K562 (cell line): Measurements from ENCODE around the gene SYNE1. TPM values are rescaled to one million over a fixed set of nuclear protein-coding genes. Genes with fewer than 3 reads are reported as not detected.

Experiments used
- ATAC-seq: fragments of 200-7000 bp; cut with Tn5 transposase; 3 replicates; pipeline ENCODE4 v1.9.1; 2020; ENCODE audit warnings: moderate library complexity
- BruUV-seq: library from RNA; stranded (reverse); fragments of 400-500 nt; replicated peaks from 2 replicates; lab custom pipeline; 2021; lab: Mats Ljungman, UMichigan
- CTCF ChIA-PET: fragments of 300-600 bp; formaldehyde crosslinking; extraction: SDS; loops from one replicate; lab custom pipeline; 2021; ENCODE audit warnings: low intra/inter-chr PET ratio; lab: Yijun Ruan, JAX
- POLR2A ChIA-PET: fragments of 300-600, 350-650 bp; sonication (Branson Sonifier 250); formaldehyde crosslinking; extraction: SDS; loops from one replicate; lab custom pipeline; 2021; ENCODE audit warnings: antibody characterized with exemption, inconsistent platforms; lab: Yijun Ruan, JAX
- DNase-seq, 4 experiments: peaks; one replicate each; pipeline versions ENCODE4 v3.0.0 to v3.0.0-alpha.2; 2011 to 2018; ENCODE audit warnings: low spot score in 3 of 4, mixed read lengths in 3 of 4; ENCODE audit errors: extremely low read depth in 1 of 4
- FAIRE-seq: peaks from 2 replicates; lab custom pipeline; 2011; peaks lifted over from hg19 to GRCh38; lab: Jason Lieb, UNC
- H2AFZ ChIP-seq: 2 replicates; pipeline ENCODE4 v1.6.0; 2011; ENCODE audit warnings: low read depth, low read length, control low read depth, inconsistent platforms
- H3K27ac ChIP-seq: fragments of 200-600 bp; 3 replicates; pipeline ENCODE4 v1.8.0; 2011; ENCODE audit warnings: low read depth, mild to moderate bottlenecking, control low read depth, inconsistent platforms, low read length, moderate library complexity, mixed read lengths; ENCODE audit errors: extremely low read depth
- H3K27me3 ChIP-seq, 2 experiments: fragments of 300-600 bp in 1 of 2; 2 replicates in 1 of 2; 3 replicates in 1 of 2; pipeline versions ENCODE4 v1.6.0 to v1.8.0; 2011; ENCODE audit warnings: inconsistent platforms in 2 of 2, low read length in 2 of 2, mild to moderate bottlenecking in 1 of 2, mixed read lengths in 1 of 2, moderate library complexity in 1 of 2; ENCODE audit not compliant: control insufficient read depth in 2 of 2, insufficient read depth in 2 of 2
- H3K36me3 ChIP-seq: fragments of 300-600 bp; 3 replicates; pipeline ENCODE4 v1.8.0; 2011; ENCODE audit warnings: mild to moderate bottlenecking, low read length, inconsistent platforms; ENCODE audit not compliant: control insufficient read depth, insufficient read depth
- H3K4me1 ChIP-seq, 2 experiments: fragments of 200-600 bp in 1 of 2; replicated peaks in 1 of 2; 2 replicates in 1 of 2; 3 replicates in 1 of 2; pipeline versions ENCODE4 v1.5.1 to v1.8.0; 2011; ENCODE audit warnings: inconsistent platforms in 2 of 2, low read length in 2 of 2, mild to moderate bottlenecking in 1 of 2, mixed read lengths in 1 of 2, moderate library complexity in 1 of 2; ENCODE audit not compliant: control insufficient read depth in 2 of 2, insufficient read depth in 2 of 2
- H3K4me2 ChIP-seq: 2 replicates; pipeline ENCODE4 v1.6.1; 2011; ENCODE audit warnings: low read length, control low read depth, inconsistent platforms, mixed read lengths; ENCODE audit not compliant: insufficient read depth
- H3K4me3 ChIP-seq: fragments of 200-600 bp; sonication (generic), shearing (Covaris generic); 2 replicates; pipeline ENCODE4 v1.5.1; 2016; ENCODE audit warnings: control low read depth, inconsistent platforms
- H3K79me2 ChIP-seq: fragments of 200-600 bp; 3 replicates; pipeline ENCODE4 v1.8.0; 2011; ENCODE audit warnings: low read length, inconsistent platforms; ENCODE audit not compliant: control insufficient read depth, insufficient read depth
- H3K9ac ChIP-seq, 2 experiments: 2 replicates each; pipeline versions ENCODE4 v1.6.0 to v1.6.1; 2011; ENCODE audit warnings: low read depth in 2 of 2, low read length in 2 of 2, control low read depth in 1 of 2, inconsistent platforms in 1 of 2, mild to moderate bottlenecking in 1 of 2, mixed read lengths in 1 of 2; ENCODE audit not compliant: insufficient read depth in 1 of 2
- H3K9me1 ChIP-seq: one replicate; pipeline ENCODE4 v1.6.0; 2011; ENCODE audit warnings: inconsistent platforms, mild to moderate bottlenecking, low read length, moderate library complexity; ENCODE audit not compliant: control insufficient read depth, insufficient read depth
- H3K9me3 ChIP-seq: replicated peaks from 2 replicates; pipeline ENCODE4 v1.5.1; 2011; ENCODE audit warnings: low read depth, low read length, inconsistent platforms; ENCODE audit not compliant: control insufficient read depth, insufficient read depth
- H4K20me1 ChIP-seq: replicated peaks from 2 replicates; pipeline ENCODE4 v1.6.1; 2011; ENCODE audit warnings: low read length, inconsistent platforms, mixed read lengths; ENCODE audit not compliant: control insufficient read depth, insufficient read depth
- CCNT2 ChIP-seq: IDR thresholded peaks from 2 replicates; pipeline ENCODE4 v1.6.1; 2011; ENCODE audit warnings: borderline replicate concordance, low read depth, mild to moderate bottlenecking, moderate library complexity, mixed read lengths, low read length; ENCODE audit not compliant: insufficient read length; ENCODE audit errors: extremely low read depth
- CEBPB ChIP-seq: fragments of 450-650 bp; IDR thresholded peaks from 2 replicates; pipeline ENCODE4 v1.6.1; 2016; ENCODE audit warnings: missing genetic modification characterization, missing compliant biosample characterization
- DDX20 ChIP-seq: fragments of 450-650 bp; IDR thresholded peaks from 2 replicates; pipeline ENCODE4 v1.6.1; 2016; ENCODE audit warnings: missing genetic modification characterization, low read depth, mild to moderate bottlenecking, missing compliant biosample characterization, moderate library complexity
- EHMT2 ChIP-seq: fragments of 450-650 bp; IDR thresholded peaks from 2 replicates; pipeline ENCODE4 v1.6.1; 2018; ENCODE audit warnings: antibody characterized with exemption
- HNRNPH1 ChIP-seq: fragments of 200-400 bp; formaldehyde crosslinking; optimal IDR thresholded peaks from 2 replicates; pipeline ENCODE3; 2017; ENCODE audit warnings: low read depth, mild to moderate bottlenecking, low read length, moderate library complexity
- RAD21 ChIP-seq, 2 experiments: fragments of 250-450 bp in 1 of 2; fragments of 450-650 bp in 1 of 2; sonication (Bioruptor Pico) in 1 of 2; formaldehyde crosslinking in 1 of 2; IDR thresholded peaks in 1 of 2; conservative IDR thresholded peaks in 1 of 2; 2 replicates each; pipeline versions ENCODE4 v1.4.0 to v1.8.0; 2020 to 2022; ENCODE audit warnings: mild to moderate bottlenecking in 2 of 2, moderate library complexity in 1 of 2
- RBFOX2 ChIP-seq: fragments of 200-400 bp; formaldehyde crosslinking; IDR thresholded peaks from 2 replicates; pipeline ENCODE4 v1.6.1; 2017; ENCODE audit warnings: low read depth, mild to moderate bottlenecking, low read length, moderate library complexity
- SNRNP70 ChIP-seq: fragments of 200-400 bp; formaldehyde crosslinking; optimal IDR thresholded peaks from 2 replicates; pipeline ENCODE3; 2017; ENCODE audit warnings: low read depth, low read length
- TGIF2 ChIP-seq: sonication (generic); formaldehyde crosslinking; IDR thresholded peaks from 2 replicates; pipeline ENCODE4 v1.8.1; 2022; ENCODE audit warnings: mild to moderate bottlenecking, missing genetic modification reagents, moderate library complexity
- ZNF592 ChIP-seq: fragments of 450-650 bp; IDR thresholded peaks from 2 replicates; pipeline ENCODE4 v1.6.1; 2017; ENCODE audit warnings: antibody characterized with exemption, mild to moderate bottlenecking
- ZNF79 ChIP-seq: fragments of 250-450 bp; sonication (Bioruptor Pico); IDR thresholded peaks from 2 replicates; pipeline ENCODE4 v1.4.0; 2020; ENCODE audit warnings: low read depth, mild to moderate bottlenecking, moderate library complexity
- WGBS: fragments of 100-300 bp; shearing (Covaris generic); methylation state at CpG from one replicate; pipeline ENCODE4 v1.1.6; 2016; ENCODE audit warnings: low coverage, mixed read lengths; ENCODE audit not compliant: insufficient coverage; ENCODE audit errors: missing lambda C conversion rate; 5-methylcytosine and 5-hydroxymethylcytosine counted together
- in situ Hi-C: fragments of 300-500 bp; cut with MboI; formaldehyde crosslinking; loops from 4 replicates; pipeline ENCODE4 v1.15.0; 2018; ENCODE audit warnings: inconsistent platforms, mixed read lengths
- intact Hi-C: fragments of 100-400 bp; cut with micrococcal nuclease; formaldehyde crosslinking; loops from 2 replicates; pipeline ENCODE4 v1.14.2; 2022
- polyA plus RNA-seq, 8 experiments: library from polyadenylated mRNA; depleted of rRNA in 4 of 8; stranded (reverse) in 5 of 8; unstranded in 3 of 8; fragments of >200 nt; fragmentation: Nextera tagmentation in 2 of 8; fragmentation: Illumina TruSeq in 1 of 8; extraction: Ambion mirVana in 2 of 8; extraction: Trizol in 1 of 8; gene quantifications; 2 replicates each; pipeline versions ENCODE4 v1.2.1 to v1.2.3, GENCODE V29; 2011 to 2014; ENCODE audit warnings: inconsistent platforms in 1 of 8, missing spikeins in 1 of 8
- total RNA-seq, 7 experiments: library from RNA; depleted of rRNA in 6 of 7; stranded (reverse); fragments of >200 nt in 6 of 7; fragmentation: Illumina TruSeq in 2 of 7; extraction: Trizol in 2 of 7; gene quantifications; 2 replicates each; pipeline versions ENCODE4 v1.2.1 to v1.2.3, GENCODE V29; 2011 to 2021; ENCODE audit warnings: low replicate concordance in 1 of 7

The SYNE1 gene
- total and polyA plus RNA-seq, 9 of the 15 experiments (the other 6 are each of a cell fraction or from before 2014, with no cell fraction given): under 0.01 to 0.42 (median 0.08) TPM; not detected in 1

- TF ChIP-seq HNRNPH1 (no peak), RBFOX2 (no peak)
These were observed 418.3 kb downstream of the SYNE1 start (continued) for GRCh38 chr6:152218887-152219286.

GRCh38 chr6:152212437-152212836 lies 424.7 kb downstream of the SYNE1 start:
- in situ Hi-C loops (no loop called here), intact Hi-C loops (no loop called here)
- ATAC-seq (no peak), FAIRE-seq (no peak), DNase-seq (no peak)
- no TSS peak for BruUV-seq
- ChIA-PET POLR2A (no interaction called here), CTCF (no interaction called here)
- Histone ChIP-seq H3K4me3 (no peak overlapping the region), H3K27ac (no peak overlapping the region), H3K27me3 (peaks cover 0 to 3% of the 10 kb centered on the region in 2 experiments; a peak in 1 of 5 replicates), H3K79me2 (no peaks in the 10 kb centered on the region), H3K4me2 (no peak overlapping the region), H3K36me3 (no peaks in the 10 kb centered on the region), H4K20me1 (no peaks in the 10 kb centered on the region), H3K9ac (no peak overlapping the region), H3K9me3 (no peaks in the 10 kb centered on the region), H3K4me1 (no peaks in the 10 kb centered on the region), H3K9me1 (no peaks in the 10 kb centered on the region), H2AFZ (no peak overlapping the region)
- peak; percentile 13; the same call in 1 of the 2 replicates for TF ChIP-seq CEBPB (tag)
- no peak for TF ChIP-seq SNRNP70
- WGBS: 0% methylated on average over 1 of the region's 1 CpG

GRCh38 chr6:152209211-152209610 lies 428.0 kb downstream of the SYNE1 start:
- intact Hi-C loops (no loop called here), in situ Hi-C loops (no loop called here)
- FAIRE-seq (no peak), ATAC-seq (no peak), DNase-seq (no peak)
- Histone ChIP-seq H3K4me1 (no peaks in the 10 kb centered on the region), H3K27ac (no peak overlapping the region), H3K36me3 (no peaks in the 10 kb centered on the region), H3K9ac (no peak overlapping the region), H3K9me1 (no peaks in the 10 kb centered on the region), H2AFZ (no peak overlapping the region), H3K9me3 (no peaks in the 10 kb centered on the region), H3K4me2 (no peak overlapping the region), H4K20me1 (no peaks in the 10 kb centered on the region), H3K79me2 (no peaks in the 10 kb centered on the region), H3K27me3 (no peaks in the 10 kb centered on the region), H3K4me3 (no peak overlapping the region)
- CTCF ChIA-PET: no interaction called here
- WGBS: under 1% methylated on average over 8 of the region's 8 CpGs
- POLR2A ChIA-PET: no interaction called here
- no TSS peak for BruUV-seq
- TF ChIP-seq RAD21 (CRISPR knock-in tag; conservative IDR thresholded peaks at IDR 0.05 in 1 of 2, IDR thresholded peaks at IDR 0.05 in 1 of 2): no peak
- TF ChIP-seq TGIF2 (CRISPR knock-in tag): no peak
- no peak for TF ChIP-seq ZNF592
- no peak for TF ChIP-seq CCNT2
- no peak for TF ChIP-seq EHMT2
- TF ChIP-seq ZNF79 (CRISPR knock-in tag): no peak
- TF ChIP-seq DDX20 (tag): no peak
